Measurements from ENCODE around the gene GLCCI1. TPM values are rescaled to one million over a fixed set of nuclear protein-coding genes. Genes with fewer than 3 reads are reported as not detected.

The GLCCI1 gene
- total RNA-seq (1 to 10 TPM; 4.7 to 8.3 (median 6.8) TPM), polyA plus RNA-seq (2.0 TPM)
- long read RNA-seq, donor 1, full-length matches to known transcripts, result 3 of 7 reads
- long read RNA-seq, donor 1, partial matches to known transcripts, result 1 of 7 reads
- long read RNA-seq, donor 1, other reads (novel, unspliced or antisense), result 3 of 7 reads
- long read RNA-seq, donor 2, partial matches to known transcripts, result 1 of 3 reads
- long read RNA-seq, donor 2, other reads (novel, unspliced or antisense), result 2 of 3 reads
- long read RNA-seq, donor 3, result 0 reads
- long read RNA-seq, donor 4, full-length matches to known transcripts, result 1 of 1 reads
- long read RNA-seq, donor 4, partial matches to known transcripts, result 0 of 1 reads
- long read RNA-seq, donor 4, other reads (novel, unspliced or antisense), result 0 of 1 reads

DNA sequence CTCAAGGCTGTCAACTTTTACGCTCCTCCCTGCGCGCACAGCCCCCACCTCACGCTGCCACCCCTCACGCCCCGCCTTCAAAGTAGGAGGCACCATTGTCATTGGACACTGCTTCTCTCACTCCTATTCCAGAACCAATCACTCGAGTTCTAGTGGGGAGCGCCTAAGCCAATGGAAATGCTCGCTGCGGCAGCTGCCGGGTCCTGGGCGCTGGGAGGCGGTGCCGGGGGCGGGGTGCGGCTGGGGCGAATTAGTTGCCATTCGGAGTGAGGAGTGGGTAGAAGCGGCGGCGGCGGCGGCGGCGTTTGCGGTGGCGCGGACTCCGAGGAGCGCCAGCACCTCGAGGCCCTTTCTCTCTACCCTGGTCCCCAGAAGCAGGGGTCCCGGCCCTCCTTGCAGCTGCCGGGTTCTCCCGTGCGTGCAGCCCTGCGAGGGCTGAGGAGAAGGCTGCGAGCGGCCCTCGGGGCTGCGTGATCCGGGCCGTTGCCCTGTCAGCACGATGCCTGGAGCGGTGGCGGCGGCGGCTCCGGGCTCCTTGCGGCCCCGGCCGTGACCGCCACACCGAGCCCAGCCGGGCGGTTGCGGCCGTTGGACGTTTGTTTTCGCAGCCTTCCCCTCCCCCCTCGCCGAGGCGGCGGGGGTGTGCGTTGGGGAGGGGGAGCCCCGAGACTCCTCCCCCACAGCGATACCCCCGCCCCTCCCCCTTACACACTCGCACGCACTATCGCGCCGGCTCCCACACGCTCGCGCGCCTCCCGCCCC lies at the start of gene GLCCI1:
Gene GLCCI1, plus strand, starts transcription at position 253 of the 762 bp plus-strand sequence. CDS start 555 bp downstream, outside the sequence.
- Histone ChIP-seq H3K4me3 (ENCODE audit: low read length) (peak within 1 kb of the TSS; percentile 79), H3K9me3 (ENCODE audit: control insufficient read depth, low read length) (no peaks in the 10 kb centered on the region), H3K27me3 (ENCODE audit: control insufficient read depth, insufficient read depth) (no peaks in the 10 kb centered on the region), H3K27ac (ENCODE audit: low read length) (peak within 1 kb of the TSS; percentile 94), H3K4me1 (ENCODE audit: control insufficient read depth, insufficient read depth, low read length) (no peaks in the 10 kb centered on the region)
- ATAC-seq, result peak; percentile 99 to 100
- DNase-seq, result peak; percentile 96 to 98 (median 98)
- intact Hi-C loops (cut with DNase I), result loop anchor here in 1 of 4 donors (10.0 kb wide), 1 partner anchor 316 kb away; no protein-coding TSS in a partner anchor
- WGBS, result under 1% methylated on average over 77 of the region's 77 CpGs

DNA sequence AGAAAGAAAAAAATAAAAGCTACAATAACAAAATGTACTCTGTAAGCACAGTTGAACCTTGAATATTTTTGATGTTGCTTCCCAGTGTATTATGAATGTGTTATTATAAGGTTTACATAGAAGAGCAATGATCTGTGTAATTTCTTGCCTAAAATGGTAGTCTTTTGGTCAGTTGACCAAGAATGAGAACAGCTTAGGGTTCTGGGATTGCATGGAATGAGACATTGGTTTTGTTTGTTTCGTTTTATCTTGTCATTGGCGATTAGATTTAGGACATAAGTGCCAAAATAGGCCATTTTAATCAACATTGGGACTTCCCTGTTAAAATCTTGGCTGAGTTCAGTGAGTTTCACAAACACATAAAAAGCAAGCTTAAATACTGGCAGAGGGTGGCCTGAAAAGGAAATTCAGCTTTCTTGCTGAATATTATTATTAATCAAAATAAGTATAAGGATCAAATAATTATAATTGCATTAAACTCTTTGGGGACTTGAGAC lies 49.1 kb upstream of the GLCCI1 start:
- no peak overlapping the region for H3K4me3 ChIP-seq (ENCODE audit: low read length)
- intact Hi-C loops (cut with DNase I), result no loop called here
- no peaks in the 10 kb centered on the region for H3K4me1 ChIP-seq (ENCODE audit: control insufficient read depth, insufficient read depth, low read length)
- H3K27me3 ChIP-seq (ENCODE audit: control insufficient read depth, insufficient read depth), result no peaks in the 10 kb centered on the region
- ATAC-seq, result no peak
- 55% methylated on average over 2 of the region's 2 CpGs for WGBS
- H3K27ac ChIP-seq (ENCODE audit: low read length), result no peak overlapping the region
- H3K9me3 ChIP-seq (ENCODE audit: control insufficient read depth, low read length), result no peaks in the 10 kb centered on the region
- no peak for DNase-seq

DNA sequence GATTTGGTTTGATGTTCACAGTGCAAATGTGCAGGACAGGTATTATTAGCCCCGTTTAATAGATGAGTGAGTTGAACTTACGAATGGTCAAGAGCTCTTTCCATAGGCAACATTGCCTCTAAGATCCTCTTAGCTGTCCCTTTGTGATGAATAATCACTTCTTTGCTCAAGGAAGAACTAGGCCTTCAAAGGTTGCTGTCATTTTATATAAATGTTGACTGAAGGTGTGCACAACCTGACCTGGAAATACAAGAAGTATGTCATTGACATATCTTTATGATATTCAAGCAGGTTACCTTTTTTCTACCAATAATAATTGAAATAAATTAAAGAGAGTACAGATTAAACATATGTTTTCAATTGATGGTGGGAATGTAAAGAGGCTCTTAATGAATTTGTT lies 48.5 kb upstream of the GLCCI1 start:
- no peak overlapping the region for H3K27ac ChIP-seq (ENCODE audit: low read length)
- intact Hi-C loops (cut with DNase I), result no loop called here
- no peaks in the 10 kb centered on the region for H3K4me1 ChIP-seq (ENCODE audit: control insufficient read depth, insufficient read depth, low read length)
- H3K4me3 ChIP-seq (ENCODE audit: low read length), result no peak overlapping the region
- ATAC-seq, result no peak
- no peaks in the 10 kb centered on the region for H3K27me3 ChIP-seq (ENCODE audit: control insufficient read depth, insufficient read depth)
- H3K9me3 ChIP-seq (ENCODE audit: control insufficient read depth, low read length), result no peaks in the 10 kb centered on the region
- WGBS, result 72% methylated on average over 2 of the region's 2 CpGs
- no peak for DNase-seq

DNA sequence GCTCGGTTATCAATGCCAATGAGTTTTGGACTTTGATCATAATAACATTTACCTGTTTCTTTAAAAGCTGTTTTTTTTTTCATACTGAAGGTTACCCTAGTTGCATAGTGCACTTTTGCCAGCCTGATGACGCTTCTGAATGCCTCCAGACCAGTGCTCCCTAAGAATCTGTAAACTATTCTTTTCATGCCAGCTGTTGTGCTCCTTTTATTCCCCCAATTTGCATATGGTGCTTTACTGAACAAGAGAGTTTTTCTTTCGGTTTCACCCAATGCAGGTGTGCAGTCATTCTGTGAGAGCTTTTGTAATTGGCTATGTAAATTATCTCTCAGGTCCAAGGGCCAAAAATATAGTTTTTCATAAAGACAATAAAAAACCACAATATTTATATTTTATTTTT lies 48.1 kb upstream of the GLCCI1 start:
- Histone ChIP-seq H3K27ac (ENCODE audit: low read length) (no peak overlapping the region), H3K4me3 (ENCODE audit: low read length) (no peak overlapping the region), H3K27me3 (ENCODE audit: control insufficient read depth, insufficient read depth) (no peaks in the 10 kb centered on the region), H3K9me3 (ENCODE audit: control insufficient read depth, low read length) (no peaks in the 10 kb centered on the region), H3K4me1 (ENCODE audit: control insufficient read depth, insufficient read depth, low read length) (no peaks in the 10 kb centered on the region)
- ATAC-seq, result no peak
- no peak for DNase-seq
- intact Hi-C loops (cut with DNase I), result no loop called here
- 92% methylated on average over 3 of the region's 3 CpGs for WGBS

DNA sequence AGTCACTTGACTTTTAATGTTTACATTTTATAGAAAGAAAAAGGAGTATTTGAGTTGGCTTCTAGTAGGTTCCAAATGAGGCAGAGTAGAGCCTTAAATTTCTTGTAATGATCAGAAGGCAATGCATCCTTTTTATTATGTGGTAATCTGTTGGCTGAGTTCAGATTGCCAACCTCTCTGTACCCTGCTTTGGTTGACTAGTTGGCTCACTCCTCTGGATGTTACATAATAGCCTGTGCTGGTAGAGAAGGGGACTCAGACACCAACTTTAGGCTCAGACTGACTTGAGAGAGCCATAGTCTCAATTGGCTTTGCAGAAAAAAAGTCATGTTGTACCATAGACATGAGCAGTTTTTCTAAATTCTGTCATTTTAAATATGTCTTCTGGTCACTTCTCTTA lies 46.8 kb upstream of the GLCCI1 start:
- Histone ChIP-seq H3K4me3 (ENCODE audit: low read length) (no peak overlapping the region), H3K4me1 (ENCODE audit: control insufficient read depth, insufficient read depth, low read length) (no peaks in the 10 kb centered on the region), H3K27me3 (ENCODE audit: control insufficient read depth, insufficient read depth) (no peaks in the 10 kb centered on the region), H3K9me3 (ENCODE audit: control insufficient read depth, low read length) (no peaks in the 10 kb centered on the region), H3K27ac (ENCODE audit: low read length) (no peak overlapping the region)
- intact Hi-C loops (cut with DNase I), result no loop called here
- DNase-seq (no peak), ATAC-seq (no peak)

DNA sequence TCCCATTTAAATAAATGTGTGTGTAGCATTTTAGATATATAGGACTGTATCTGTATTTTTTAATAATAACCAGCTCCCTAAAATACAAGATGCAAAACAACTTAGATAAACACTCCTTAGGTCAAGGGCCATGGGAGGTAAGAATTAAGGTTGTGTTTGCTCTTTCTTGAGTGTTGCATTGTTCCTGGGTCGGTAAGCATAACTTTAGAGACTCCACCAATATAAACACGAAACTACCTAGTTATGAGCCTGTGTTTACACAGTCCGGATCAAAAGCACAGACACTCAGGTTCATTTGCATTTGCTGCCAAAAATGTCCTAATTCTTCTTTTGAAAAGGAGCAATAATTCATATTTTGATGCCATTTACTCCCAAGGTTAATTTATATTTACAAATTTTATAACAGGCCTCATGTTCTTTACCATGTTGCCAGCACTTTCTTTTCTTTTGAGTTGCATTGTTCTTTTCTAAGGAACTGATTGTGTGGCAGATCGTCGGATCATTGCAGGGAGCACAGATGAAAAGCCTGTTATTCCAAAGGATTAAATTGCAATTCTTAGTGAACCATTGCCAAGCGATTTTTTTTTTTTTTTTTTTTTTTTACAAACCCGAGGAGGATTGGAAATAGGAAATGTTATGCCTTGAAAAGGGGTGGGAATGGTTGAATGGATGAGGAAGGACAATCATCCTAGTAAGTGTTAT lies 45.8 kb upstream of the GLCCI1 start:
- H3K27me3 ChIP-seq (ENCODE audit: control insufficient read depth, insufficient read depth), result no peaks in the 10 kb centered on the region
- H3K4me1 ChIP-seq (ENCODE audit: control insufficient read depth, insufficient read depth, low read length), result no peaks in the 10 kb centered on the region
- ATAC-seq, result no peak
- intact Hi-C loops (cut with DNase I), result no loop called here
- no peak overlapping the region for H3K4me3 ChIP-seq (ENCODE audit: low read length)
- H3K9me3 ChIP-seq (ENCODE audit: control insufficient read depth, low read length), result no peaks in the 10 kb centered on the region
- no peak overlapping the region for H3K27ac ChIP-seq (ENCODE audit: low read length)
- DNase-seq, result no peak
- WGBS, result 68% methylated on average over 7 of the region's 7 CpGs

DNA sequence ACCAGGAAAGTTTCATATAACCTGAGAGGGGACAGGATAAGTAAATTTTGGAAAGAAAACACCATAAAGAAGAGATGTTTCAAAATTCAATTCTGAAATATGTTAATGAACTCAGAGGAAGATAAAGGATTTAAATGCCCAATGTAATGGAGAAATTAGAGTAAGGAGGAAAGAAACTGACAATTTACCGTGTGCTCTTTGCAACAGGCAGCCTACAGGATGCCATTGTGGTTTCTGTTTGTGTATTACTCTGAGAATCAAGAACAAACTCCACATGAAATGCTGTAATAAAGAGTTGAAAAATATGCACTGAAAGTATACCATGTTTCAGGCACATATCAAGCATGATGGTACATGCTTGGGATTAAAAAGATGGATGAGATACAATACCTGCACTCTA lies 44.8 kb upstream of the GLCCI1 start:
- WGBS, result 58% methylated on average over 1 of the region's 1 CpG
- Histone ChIP-seq H3K27ac (ENCODE audit: low read length) (no peak overlapping the region), H3K4me1 (ENCODE audit: control insufficient read depth, insufficient read depth, low read length) (no peaks in the 10 kb centered on the region), H3K4me3 (ENCODE audit: low read length) (no peak overlapping the region), H3K9me3 (ENCODE audit: control insufficient read depth, low read length) (no peaks in the 10 kb centered on the region), H3K27me3 (ENCODE audit: control insufficient read depth, insufficient read depth) (no peaks in the 10 kb centered on the region)
- ATAC-seq, result no peak
- DNase-seq, result no peak
- intact Hi-C loops (cut with DNase I), result no loop called here

DNA sequence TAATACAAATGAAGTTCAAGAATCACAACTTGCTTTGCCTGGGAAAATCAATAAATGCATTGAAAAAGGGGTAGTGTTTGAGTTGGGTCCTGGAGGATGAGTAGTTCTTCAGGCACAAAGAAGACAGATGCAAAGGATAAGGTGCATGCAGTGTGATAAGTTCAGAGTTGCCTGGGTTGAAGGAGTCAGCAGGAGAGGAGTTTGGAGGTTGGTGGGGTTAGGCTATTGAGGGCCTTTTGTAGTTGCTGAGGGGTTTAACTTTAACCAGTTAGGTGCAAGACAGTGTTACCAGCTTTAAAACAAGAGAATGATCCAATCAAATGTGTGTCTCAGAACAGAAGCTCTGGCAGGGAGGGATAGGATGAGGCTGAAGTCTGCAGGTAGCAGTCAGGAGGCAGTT lies 44.3 kb upstream of the GLCCI1 start:
- Histone ChIP-seq H3K27ac (ENCODE audit: low read length) (no peak overlapping the region), H3K4me3 (ENCODE audit: low read length) (no peak overlapping the region), H3K9me3 (ENCODE audit: control insufficient read depth, low read length) (no peaks in the 10 kb centered on the region), H3K27me3 (ENCODE audit: control insufficient read depth, insufficient read depth) (no peaks in the 10 kb centered on the region), H3K4me1 (ENCODE audit: control insufficient read depth, insufficient read depth, low read length) (no peaks in the 10 kb centered on the region)
- DNase-seq (no peak), ATAC-seq (no peak)
- intact Hi-C loops (cut with DNase I), result no loop called here

DNA sequence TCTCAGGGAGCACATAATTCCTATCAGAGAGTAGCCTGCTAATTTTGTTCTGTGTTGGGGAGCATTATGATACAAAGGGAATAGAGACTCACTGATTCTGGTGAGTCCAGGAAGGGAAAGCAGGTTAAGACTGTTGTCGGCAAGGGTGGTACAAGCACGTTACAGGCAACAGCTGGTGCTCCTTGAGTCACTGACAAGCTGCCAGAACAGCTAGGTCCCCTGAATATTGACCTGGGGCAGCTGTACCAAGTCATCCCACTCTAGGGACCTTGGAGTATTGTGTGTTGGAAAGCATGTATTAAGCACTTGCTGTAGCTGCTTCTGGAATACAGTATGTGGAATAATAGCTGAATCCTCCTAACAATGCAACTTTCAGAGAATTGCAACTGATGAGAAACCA lies 37.0 kb upstream of the GLCCI1 start:
- intact Hi-C loops (cut with DNase I), result no loop called here
- 86% methylated on average over 2 of the region's 2 CpGs for WGBS
- ATAC-seq, result no peak

DNA sequence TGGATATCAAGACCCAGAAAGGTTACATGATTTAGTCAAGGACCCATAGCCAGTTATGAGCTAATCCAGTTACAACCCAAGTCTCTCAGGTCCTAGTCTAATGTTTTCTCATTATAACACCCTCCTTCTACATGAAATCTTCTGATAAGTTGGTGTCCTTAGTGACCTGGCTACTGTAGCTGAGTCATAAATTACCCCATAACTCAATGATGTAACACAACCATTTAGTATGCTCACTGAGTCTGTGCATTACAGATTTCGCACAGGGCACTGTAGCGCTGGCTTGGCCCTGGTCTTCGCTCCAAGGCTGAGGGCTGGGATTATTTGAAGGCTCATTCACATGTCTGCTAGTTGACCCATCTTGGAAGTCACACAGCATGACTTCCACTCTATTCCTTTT lies 36.0 kb upstream of the GLCCI1 start:
- intact Hi-C loops (cut with DNase I), result no loop called here
- H3K27me3 ChIP-seq (ENCODE audit: control insufficient read depth, insufficient read depth), result no peaks in the 10 kb centered on the region
- no peak overlapping the region for H3K27ac ChIP-seq (ENCODE audit: low read length)
- no peaks in the 10 kb centered on the region for H3K9me3 ChIP-seq (ENCODE audit: control insufficient read depth, low read length)
- DNase-seq (no peak), ATAC-seq (no peak)
- WGBS, result 97% methylated on average over 3 of the region's 3 CpGs
- no peak overlapping the region for H3K4me3 ChIP-seq (ENCODE audit: low read length)
- no peaks in the 10 kb centered on the region for H3K4me1 ChIP-seq (ENCODE audit: control insufficient read depth, insufficient read depth, low read length)

More for the DNA sequence above, 37.0 kb upstream of the GLCCI1 start:
- no peak for DNase-seq
- no peak overlapping the region for H3K27ac ChIP-seq (ENCODE audit: low read length)
- H3K27me3 ChIP-seq (ENCODE audit: control insufficient read depth, insufficient read depth), result no peaks in the 10 kb centered on the region
- no peaks in the 10 kb centered on the region for H3K4me1 ChIP-seq (ENCODE audit: control insufficient read depth, insufficient read depth, low read length)
- no peak overlapping the region for H3K4me3 ChIP-seq (ENCODE audit: low read length)
- no peaks in the 10 kb centered on the region for H3K9me3 ChIP-seq (ENCODE audit: control insufficient read depth, low read length)

Measured in right cardiac atrium (tissue), 5 donors.